ENCODE measurements around the gene NPIPA1. TPM values are rescaled to one million over a fixed set of nuclear protein-coding genes. Genes with fewer than 3 reads are reported as not detected.
A peak's percentile ranks its signal among the peaks of the same experiment; 100 is the strongest.
"Not testable (repeated sequence)": the region's sequence is repeated elsewhere in the genome, so short reads cannot be mapped to it uniquely, and the experiment has no call there.

Gene NPIPA1
- total RNA-seq, 2 donors from 2014 or later, result 54.7 to 73.6 TPM

DNA sequence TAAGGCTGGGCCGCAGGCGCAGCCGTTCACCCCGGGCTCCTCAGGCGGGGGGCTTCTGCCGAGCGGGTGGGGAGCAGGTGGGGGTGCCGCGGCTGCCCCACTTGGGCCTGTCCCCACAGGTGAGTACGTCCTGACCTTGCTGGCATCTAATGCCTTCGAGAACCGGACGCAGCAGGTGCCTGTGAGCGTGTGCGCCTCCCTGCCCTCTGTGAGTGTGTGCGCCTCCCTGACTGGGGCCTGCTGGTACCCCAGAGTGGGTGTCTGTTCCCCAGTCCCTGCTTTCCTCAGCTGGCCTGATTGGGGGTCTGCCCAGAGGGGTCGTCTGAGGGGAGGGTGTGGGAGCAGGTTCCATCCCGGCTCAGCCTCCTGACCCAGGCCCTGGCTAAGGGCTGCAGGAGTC lies 12.3 kb upstream of the NPIPA1 start:
- DNase-seq; ATAC-seq; intact Hi-C loops (cut with DNase I, micrococcal nuclease): not testable (repeated sequence)

DNA sequence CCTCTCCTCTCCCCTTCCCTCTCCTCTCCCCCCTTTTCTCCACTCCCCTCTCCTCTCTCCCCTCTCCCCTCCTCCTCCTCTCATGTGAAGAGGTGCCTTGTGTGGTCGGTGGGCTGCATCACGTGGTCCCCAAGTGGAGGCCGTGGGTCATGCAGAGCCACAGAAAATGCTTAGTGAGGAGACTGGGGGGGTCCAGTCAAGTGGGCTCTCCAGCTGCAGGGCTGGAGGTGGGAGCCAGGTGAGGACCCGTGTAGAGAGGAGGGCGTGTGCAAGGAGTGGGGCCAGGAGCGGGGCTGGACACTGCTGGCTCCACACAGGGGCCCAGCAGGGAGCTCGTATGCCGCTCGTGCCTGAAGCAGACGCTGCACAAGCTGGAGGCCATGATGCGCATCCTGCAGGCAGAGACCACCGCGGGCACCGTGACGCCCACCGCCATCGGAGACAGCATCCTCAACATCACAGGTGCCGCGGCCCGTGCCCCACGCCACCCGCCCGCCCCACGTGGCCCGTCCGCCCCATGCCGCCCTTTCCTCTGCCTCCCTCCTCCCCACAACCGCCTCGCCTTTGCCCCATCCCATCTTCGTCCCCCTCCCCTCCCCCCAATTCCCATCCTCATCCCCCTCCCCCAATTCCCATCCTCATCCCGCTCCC lies 9.1 kb upstream of the NPIPA1 start:
- intact Hi-C loops (cut with DNase I, micrococcal nuclease), result not testable (repeated sequence)

DNA sequence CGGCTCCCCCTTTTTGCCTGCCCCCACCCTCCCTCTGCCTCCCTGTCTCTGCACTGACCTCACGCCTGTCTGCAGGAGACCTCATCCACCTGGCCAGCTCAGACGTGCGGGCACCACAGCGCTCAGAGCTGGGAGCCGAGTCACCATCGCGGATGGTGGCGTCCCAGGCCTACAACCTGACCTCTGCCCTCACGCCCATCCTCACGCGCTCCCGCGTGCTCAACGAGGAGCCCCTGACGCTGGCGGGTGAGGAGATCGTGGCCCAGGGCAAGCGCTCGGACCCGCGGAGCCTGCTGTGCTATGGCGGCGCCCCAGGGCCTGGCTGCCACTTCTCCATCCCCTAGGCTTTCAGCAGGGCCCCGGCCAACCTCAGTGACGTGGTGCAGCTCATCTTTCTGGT lies 8.1 kb upstream of the NPIPA1 start:
- peak in 1 of 2 donors; percentile 3 for DNase-seq
- ATAC-seq; intact Hi-C loops (cut with DNase I, micrococcal nuclease): not testable (repeated sequence)

More for the DNA sequence above, 9.1 kb upstream of the NPIPA1 start:
- ATAC-seq (peak; percentile 34), DNase-seq (peak in 1 of 2 donors; percentile 30)

DNA sequence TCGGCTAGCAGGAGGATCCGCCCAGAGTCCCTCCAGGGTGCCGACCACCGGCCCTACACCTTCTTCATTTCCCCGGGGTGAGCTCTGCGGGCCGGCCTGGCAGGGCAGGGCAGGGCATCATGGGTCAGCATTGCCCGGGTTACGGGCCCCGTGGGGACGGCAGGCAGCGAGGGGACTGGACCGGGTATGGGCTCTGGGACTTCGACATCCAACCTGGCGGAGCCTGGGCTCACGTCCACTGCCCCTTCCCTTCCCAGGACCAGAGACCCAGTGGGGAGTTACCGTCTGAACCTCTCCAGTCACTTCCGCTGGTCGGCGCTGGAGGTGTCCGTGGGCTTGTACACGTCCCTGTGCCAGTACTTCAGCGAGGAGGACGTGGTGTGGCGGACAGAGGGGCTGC lies 7.0 kb upstream of the NPIPA1 start:
- ATAC-seq; intact Hi-C loops (cut with DNase I, micrococcal nuclease); DNase-seq: not testable (repeated sequence)

DNA sequence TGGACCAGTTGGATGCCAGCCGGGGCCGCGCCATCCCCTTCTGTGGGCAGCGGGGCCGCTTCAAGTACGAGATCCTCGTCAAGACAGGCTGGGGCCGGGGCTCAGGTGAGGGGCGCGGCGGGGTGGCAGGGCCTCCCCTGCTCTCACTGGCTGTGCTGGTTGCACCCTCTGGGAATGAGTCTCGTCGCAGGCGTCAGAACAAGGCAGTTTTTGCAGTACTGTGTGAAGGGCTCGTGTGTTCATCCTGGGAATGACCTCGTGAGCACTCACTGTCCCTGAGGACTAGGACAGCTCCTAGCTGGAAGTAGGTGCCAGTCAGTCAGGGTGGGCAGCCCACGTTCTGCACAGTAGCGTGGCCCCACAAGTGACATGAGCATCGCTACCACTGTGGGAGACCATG lies 6.3 kb upstream of the NPIPA1 start:
- ATAC-seq; DNase-seq; intact Hi-C loops (cut with DNase I, micrococcal nuclease): not testable (repeated sequence)

DNA sequence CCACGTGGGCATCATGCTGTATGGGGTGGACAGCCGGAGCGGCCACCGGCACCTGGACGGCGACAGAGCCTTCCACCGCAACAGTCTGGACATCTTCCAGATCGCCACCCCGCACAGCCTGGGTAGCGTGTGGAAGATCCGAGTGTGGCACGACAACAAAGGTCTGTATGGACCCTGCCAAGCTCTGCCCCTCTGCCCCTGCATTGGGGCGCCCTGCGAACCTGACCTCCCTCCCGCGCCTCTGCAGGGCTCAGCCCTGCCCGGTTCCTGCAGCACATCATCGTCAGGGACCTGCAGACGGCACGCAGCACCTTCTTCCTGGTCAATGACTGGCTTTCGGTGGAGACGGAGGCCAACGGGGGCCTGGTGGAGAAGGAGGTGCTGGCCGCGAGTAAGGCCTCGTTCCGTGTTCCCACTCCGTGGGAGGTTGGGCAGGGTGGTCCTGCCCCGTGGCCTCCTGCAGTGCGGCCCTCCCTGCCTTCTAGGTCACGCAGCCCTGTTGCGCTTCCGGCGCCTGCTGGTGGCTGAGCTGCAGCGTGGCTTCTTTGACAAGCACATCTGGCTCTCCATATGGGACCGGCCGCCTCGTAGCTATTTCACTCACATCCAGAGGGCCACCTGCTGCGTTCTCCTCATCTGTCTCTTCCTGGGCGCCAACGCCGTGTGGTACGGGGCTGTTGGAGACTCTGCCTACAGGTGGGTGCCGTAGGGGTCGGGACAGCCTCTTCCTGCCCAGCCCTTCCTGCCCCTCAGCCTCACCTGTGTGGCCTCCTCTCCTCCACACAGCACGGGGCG lies 4.5 kb upstream of the NPIPA1 start:
- DNase-seq, result peak in 1 of 2 donors; percentile 12
- ATAC-seq; intact Hi-C loops (cut with DNase I, micrococcal nuclease): not testable (repeated sequence)

DNA sequence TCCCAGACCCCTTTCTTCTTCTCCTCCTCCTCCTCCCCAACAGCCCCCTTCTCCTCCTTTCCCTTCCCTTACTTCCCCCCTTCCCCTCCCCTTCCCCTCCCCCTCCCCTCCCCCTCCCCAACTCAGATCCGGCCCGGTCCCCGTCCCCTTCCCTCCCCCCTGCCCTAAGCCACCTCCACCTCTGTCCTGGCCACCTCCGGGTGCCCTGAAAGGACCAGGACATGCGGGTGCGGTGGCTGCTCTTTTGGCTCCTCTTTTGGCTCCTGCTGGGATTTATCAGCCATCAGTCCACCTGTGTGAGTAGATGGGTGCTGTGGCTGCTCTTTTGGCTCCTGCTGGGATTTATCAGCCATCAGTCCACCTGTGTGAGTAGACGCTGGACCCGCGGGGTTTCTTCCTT lies 751 bp downstream of the NPIPA1 start:
- peak in 1 of 2 donors; percentile 8 for DNase-seq
- ATAC-seq; intact Hi-C loops (cut with DNase I, micrococcal nuclease): not testable (repeated sequence)

DNA sequence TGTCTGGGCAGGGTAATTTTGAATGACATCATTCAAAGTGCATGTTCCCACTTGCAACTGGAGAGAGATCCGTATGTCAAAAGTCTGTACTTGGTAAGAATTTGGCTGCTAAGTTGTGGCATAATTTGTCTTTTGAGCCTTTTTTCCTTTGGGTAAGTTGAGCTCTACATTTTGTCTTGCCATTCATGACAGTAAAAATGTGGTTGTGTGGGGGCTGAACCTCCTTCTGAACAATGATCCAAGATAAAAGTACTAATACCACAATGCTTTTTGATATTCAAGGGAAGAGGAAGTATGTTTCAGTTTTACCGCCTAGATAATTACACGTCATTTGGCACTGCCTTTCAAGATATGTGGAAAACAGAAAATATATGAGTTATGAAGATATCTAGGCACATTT lies 5.4 kb downstream of the NPIPA1 start:
- intact Hi-C loops (cut with DNase I, micrococcal nuclease); DNase-seq; ATAC-seq: not testable (repeated sequence)

DNA sequence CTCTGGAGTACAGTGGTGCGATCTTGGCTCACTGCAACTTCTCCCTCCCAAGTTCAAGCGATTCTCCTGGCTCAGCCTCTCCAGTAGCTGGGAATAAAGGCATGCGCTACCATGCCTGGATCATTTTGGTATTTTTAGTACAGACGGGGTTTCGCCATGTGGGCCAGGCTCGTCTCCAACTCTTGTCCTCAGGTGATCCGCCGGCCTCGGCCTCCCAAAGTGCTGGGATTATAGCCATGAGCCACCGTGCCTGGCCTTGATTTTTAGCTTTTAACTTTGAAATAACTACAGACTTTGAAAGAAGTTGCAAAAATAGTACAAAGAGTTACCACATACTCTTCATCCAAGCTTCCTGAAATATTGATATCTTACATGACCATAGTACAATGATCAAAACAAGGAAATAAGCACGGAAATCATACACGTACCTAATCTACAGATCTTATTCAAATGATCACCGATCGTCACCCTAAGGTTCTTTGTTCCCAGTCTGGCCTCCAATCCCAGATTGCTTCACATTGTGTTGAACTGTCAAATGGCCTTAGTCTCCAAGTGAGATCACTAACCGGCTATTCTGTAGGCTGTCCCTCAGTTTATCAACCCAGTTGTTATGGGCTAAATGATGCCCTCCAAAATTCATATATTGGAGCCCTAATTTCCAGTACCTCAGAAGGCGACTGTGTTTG lies 18.4 kb downstream of the NPIPA1 start:
- no peak for ATAC-seq
- intact Hi-C loops (cut with DNase I, micrococcal nuclease), result no loop called here
- DNase-seq, result no peak

DNA sequence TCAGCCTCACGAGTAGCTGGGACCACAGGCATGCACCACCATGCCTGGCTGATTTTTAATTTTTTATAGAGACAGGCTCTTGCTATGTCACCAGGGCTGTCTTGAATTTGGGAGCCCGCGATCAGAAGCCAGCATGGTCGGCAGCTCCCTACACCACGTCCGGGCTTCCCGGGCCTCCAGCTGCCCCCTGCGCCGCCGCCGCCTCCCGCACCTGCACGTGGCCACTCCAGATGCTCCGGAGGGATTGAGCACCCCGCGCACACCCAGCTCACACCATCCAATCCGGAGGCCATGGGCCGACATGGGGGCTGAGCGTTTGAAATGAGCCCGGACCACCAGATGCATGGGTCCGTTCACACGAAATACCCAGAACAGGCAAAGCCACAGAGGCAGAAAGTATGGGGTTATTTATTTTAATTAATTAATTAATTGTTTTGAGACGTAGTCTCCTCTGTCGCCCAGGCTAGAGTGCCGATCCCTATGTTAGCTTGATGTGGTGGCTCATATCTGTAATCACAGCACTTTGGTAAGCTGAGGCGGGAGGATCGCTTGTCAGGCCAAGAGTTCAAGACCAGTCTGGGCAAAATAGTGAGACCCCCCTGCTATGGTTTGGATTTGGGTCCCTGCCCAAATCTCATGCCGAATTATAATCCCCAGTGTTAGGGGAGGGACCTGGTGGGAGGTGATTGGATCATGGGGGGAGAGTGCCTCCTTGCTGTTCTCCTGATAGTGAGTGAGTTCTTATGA lies 20.5 kb downstream of the NPIPA1 start:
- intact Hi-C loops (cut with DNase I, micrococcal nuclease), result no loop called here
- ATAC-seq (no peak), DNase-seq (no peak)

DNA sequence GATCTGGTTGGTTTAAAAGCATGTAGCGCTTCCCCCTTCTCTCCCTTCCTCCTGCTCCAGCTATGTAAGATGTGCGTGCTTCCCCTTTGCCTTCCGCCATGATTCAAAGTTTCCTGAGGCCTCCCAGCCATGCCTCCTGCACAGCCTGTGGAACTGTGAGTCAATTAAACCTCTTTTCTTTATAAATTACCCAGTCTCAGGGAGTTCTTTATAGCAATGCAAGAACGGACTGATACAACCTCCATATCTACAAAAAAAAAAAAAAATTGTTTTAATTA lies 21.0 kb downstream of the NPIPA1 start:
- ATAC-seq (no peak), DNase-seq (no peak)
- intact Hi-C loops (cut with DNase I, micrococcal nuclease), result no loop called here

DNA sequence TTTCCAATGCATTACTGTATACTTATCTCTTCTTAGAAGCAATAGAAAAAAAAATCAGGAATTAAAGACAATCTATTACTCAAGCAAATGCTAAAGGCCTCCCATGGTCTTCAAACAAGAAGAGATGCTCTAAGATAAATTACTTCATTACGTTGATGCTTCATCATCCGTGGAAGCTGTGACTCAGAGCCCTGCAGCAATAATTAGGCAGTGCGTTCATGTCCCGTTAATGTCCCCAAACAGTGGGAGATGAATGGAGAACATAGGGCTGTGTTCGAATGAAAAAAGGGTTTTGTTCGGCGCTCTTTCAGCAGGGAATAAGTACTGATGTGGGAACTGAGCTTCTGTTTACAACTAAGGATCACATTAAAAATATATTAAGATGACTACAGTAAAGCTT lies 21.7 kb downstream of the NPIPA1 start:
- intact Hi-C loops (cut with DNase I, micrococcal nuclease), result no loop called here
- no peak for ATAC-seq
- no peak for DNase-seq

DNA sequence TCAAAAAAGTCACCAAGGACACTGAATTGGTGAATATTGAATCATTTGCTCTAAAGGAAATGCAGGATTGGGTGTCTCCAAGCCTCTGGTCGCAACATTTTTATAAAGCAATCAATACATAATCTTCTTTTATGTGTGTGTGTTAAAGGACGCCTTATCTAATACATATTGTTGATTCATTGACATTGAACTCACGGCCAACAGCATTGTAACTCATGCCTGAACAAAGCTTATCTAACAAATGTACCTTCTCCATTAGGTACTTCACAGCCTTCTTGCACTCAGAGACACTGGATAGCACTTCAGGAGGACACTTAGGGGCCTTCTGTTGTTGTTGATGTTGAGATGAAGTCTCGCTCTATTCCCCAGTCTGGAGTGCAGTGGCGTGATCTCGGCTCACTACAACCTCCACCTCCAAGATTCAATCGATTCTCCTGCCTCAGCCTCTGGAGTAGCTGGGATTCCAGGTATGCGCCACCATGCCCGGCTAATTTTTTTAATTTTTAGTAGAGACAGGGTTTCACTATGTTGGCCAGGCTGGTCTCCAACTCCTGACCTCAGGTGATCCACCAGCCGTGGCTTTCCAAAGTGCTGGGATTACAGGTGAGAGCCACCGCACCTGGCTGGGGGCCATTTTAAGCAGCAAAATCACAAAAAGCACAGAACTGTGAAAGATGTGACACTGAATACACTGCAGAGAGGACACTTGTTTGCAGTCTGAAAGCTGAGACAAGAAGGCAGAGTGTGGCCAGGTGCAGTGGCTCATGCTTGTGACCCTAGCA lies 24.4 kb downstream of the NPIPA1 start:
- no peak for ATAC-seq
- DNase-seq, result no peak

DNA sequence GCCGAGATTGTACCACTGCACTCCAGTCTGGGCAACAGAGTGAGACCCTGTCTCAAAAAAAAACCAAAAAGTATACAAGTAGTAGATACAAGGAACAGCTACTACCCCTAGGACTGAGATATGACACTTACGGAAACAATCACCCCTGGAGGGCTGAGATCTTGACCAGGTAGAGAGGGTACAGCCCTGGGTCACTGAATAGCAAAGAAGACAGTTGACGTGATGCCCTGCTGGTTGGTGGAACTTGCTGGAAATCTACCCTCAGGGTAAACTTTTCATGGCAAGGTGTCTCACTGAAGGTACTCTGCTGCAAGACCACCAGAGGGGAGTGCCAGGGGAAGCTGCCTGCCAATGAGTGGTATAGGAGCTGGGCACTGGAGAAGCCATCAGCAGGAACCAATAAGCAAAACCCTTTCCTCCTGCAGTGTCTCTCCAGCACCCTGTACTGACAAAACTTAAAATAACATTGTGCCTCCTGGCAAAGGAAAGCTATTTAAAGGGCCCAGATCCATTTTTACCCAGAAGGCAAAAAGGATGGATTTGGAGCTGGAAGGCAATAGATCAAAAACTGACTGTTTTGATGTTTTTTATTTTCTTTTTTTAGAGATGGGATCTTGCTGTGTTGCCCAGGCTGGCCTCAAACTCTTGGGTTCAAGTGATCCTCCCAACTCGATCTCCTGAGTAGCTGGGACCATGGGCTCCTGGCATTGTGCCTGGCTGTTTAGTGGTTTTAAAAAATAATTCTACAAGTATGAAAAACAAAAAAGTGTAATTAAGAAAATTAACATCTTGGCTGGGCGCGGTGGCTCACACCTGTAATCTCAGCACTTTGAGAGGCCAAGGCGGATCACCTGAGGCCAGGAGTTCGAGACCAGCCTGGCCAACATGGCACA lies 26.3 kb downstream of the NPIPA1 start:
- DNase-seq (no peak), ATAC-seq (no peak)
- intact Hi-C loops (cut with DNase I, micrococcal nuclease), result no loop called here

More for the DNA sequence above, 24.4 kb downstream of the NPIPA1 start:
- intact Hi-C loops (cut with DNase I, micrococcal nuclease), result no loop called here

DNA sequence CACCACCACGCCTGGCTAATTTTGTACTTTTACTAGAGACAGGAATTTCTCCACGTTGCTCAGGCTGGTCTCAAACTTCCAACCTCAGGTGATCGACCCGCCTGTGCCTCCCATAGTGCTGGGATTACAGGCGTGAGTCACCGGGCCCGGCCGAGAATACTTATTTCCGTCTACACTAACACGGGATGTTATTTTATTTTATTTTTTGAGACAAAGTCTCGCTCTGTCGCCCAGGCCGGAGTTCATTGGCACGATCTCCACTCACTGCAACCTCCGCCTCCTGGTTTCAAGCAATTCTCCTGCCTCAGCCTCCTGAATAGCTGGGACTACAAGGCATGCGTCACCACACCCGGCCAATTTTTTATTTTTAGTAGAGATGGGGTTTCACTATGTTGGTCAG lies 28.1 kb downstream of the NPIPA1 start:
- DNase-seq (no peak), ATAC-seq (no peak)
- intact Hi-C loops (cut with DNase I, micrococcal nuclease), result no loop called here

DNA sequence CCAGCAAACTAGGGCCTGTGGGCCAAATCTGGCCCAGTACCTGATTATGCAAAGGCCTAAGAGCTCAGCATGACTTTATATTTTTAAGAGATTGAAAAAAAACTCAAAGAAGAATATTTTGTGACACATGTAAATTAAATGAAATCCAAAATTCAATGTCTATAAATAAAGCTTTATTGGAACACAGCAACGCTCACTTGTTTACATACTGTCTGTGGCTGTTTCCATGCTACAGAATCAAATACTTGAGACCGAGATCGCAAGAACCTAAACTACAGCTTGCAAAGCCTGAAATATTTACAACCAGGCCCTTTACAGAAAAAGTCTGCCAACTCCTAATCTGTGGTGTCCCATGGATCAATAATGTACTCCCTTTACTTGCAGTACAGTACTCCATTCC lies 32.6 kb downstream of the NPIPA1 start:
- DNase-seq; ATAC-seq; intact Hi-C loops (cut with DNase I, micrococcal nuclease): not testable (repeated sequence)

DNA sequence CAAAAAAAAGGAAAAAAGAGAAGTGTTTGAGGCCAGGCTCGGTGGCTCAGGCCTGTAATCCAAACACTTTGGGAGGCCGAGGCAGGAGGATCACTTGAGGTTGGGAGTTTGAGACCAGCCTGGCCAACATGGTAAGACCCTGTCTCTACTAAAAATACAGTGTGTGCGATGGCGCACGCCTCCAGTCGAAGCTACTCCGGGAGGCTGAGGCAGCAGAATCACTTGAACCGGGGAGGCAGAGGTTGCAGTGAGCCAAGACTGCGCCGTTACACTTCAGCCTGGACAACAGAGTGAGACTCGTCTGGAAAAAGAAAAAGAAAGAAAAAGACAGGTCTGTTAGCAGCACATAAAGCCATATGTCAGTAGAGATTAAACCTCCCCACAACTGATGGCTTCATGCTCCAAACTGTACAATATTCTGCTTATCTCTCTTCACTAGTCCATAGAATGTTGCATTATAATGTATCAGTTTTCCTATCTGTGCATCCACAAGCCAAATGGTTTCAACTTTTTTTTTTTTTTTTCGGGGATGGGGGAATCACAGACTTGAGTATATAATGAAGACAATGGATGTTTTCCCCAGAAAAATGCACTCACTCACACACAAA lies 34.5 kb downstream of the NPIPA1 start:
- intact Hi-C loops (cut with DNase I, micrococcal nuclease); DNase-seq; ATAC-seq: not testable (repeated sequence)

Data from left colon (tissue), 2 donors.